Measurements from ENCODE around the gene RRP15. TPM values are rescaled to one million over a fixed set of nuclear protein-coding genes. Genes with fewer than 3 reads are reported as not detected.

Gene RRP15
- total RNA-seq, 4 donors from 2014 or later = 2.6 to 21.8 (median 12.9) TPM

- Histone ChIP-seq H3K4me1 (no peaks in the 10 kb centered on the region), H3K9me3 (no peaks in the 10 kb centered on the region), H3K4me3 (no peak overlapping the region), H3K27ac (no peak overlapping the region), H3K36me3 (no peaks in the 10 kb centered on the region), H3K27me3 (no peaks in the 10 kb centered on the region)
- TF ChIP-seq POLR2A (IDR thresholded peaks at IDR 0.05) = no peak
- no peak for TF ChIP-seq CTCF (IDR thresholded peaks at IDR 0.05)
- intact Hi-C loops (cut with DNase I; ENCODE audit: low total_unique reads) = no loop called here
- DNase-seq = no peak
Measured at GRCh38 chr1:218322762-218323161, 37.7 kb downstream of the RRP15 start.

GRCh38 chr1:218323568-218324225, 38.6 kb downstream of the RRP15 start:
- Histone ChIP-seq H3K9me3 (no peaks in the 10 kb centered on the region), H3K27me3 (no peaks in the 10 kb centered on the region), H3K27ac (no peak overlapping the region), H3K4me3 (no peak overlapping the region), H3K36me3 (no peaks in the 10 kb centered on the region), H3K4me1 (no peaks in the 10 kb centered on the region)
- TF ChIP-seq POLR2A (IDR thresholded peaks at IDR 0.05) (no peak), CTCF (IDR thresholded peaks at IDR 0.05) (no peak)
- intact Hi-C loops (cut with DNase I; ENCODE audit: low total_unique reads) = no loop called here
- DNase-seq = no peak

- no peaks in the 10 kb centered on the region for H3K4me1 ChIP-seq
Measured at GRCh38 chr1:218324226-218324580, 39.1 kb downstream of the RRP15 start.

GRCh38 chr1:218328769-218329168, 43.7 kb downstream of the RRP15 start:
- H3K36me3 ChIP-seq = no peaks in the 10 kb centered on the region
- H3K9me3 ChIP-seq = no peaks in the 10 kb centered on the region
- no peaks in the 10 kb centered on the region for H3K4me1 ChIP-seq
- no peak overlapping the region for H3K4me3 ChIP-seq
- H3K27ac ChIP-seq = no peak overlapping the region
- TF ChIP-seq POLR2A (IDR thresholded peaks at IDR 0.05) (no peak), CTCF (IDR thresholded peaks at IDR 0.05) (no peak)
- intact Hi-C loops (cut with DNase I; ENCODE audit: low total_unique reads) = no loop called here
- H3K27me3 ChIP-seq = no peaks in the 10 kb centered on the region
- DNase-seq = no peak

More at GRCh38 chr1:218324226-218324580, 39.1 kb downstream of the RRP15 start:
- intact Hi-C loops (cut with DNase I; ENCODE audit: low total_unique reads) = no loop called here
- Histone ChIP-seq H3K27me3 (no peaks in the 10 kb centered on the region), H3K36me3 (no peaks in the 10 kb centered on the region), H3K9me3 (no peaks in the 10 kb centered on the region), H3K27ac (no peak overlapping the region), H3K4me3 (no peak overlapping the region)
- DNase-seq = no peak
- TF ChIP-seq POLR2A (IDR thresholded peaks at IDR 0.05) (no peak), CTCF (IDR thresholded peaks at IDR 0.05) (no peak)

- Histone ChIP-seq H3K36me3 (no peaks in the 10 kb centered on the region), H3K4me1 (no peaks in the 10 kb centered on the region), H3K27ac (no peak overlapping the region), H3K4me3 (no peak overlapping the region), H3K9me3 (no peaks in the 10 kb centered on the region), H3K27me3 (no peaks in the 10 kb centered on the region)
- intact Hi-C loops (cut with DNase I; ENCODE audit: low total_unique reads) = no loop called here
- no peak for DNase-seq
- no peak for TF ChIP-seq POLR2A (IDR thresholded peaks at IDR 0.05)
- peak; percentile 48 to 76 (median 66) for TF ChIP-seq CTCF (IDR thresholded peaks at IDR 0.05)
Measured at GRCh38 chr1:218330043-218330623, 45.0 kb downstream of the RRP15 start.
